GM18867 (cell line): ENCODE data around the gene DLEC1.
"Not testable (repeated sequence)": the region's sequence is repeated elsewhere in the genome, so short reads cannot be mapped to it uniquely, and the experiment has no call there.

Experiments
- ATAC-seq: cut with Tn5 transposase; IDR thresholded peaks from one replicate; pipeline ENCODE4 v1.9.1; 2021; ENCODE audit warnings: mild to moderate bottlenecking, moderate library complexity; ENCODE audit not compliant: unreplicated experiment

DLEC1 gene

DNA sequence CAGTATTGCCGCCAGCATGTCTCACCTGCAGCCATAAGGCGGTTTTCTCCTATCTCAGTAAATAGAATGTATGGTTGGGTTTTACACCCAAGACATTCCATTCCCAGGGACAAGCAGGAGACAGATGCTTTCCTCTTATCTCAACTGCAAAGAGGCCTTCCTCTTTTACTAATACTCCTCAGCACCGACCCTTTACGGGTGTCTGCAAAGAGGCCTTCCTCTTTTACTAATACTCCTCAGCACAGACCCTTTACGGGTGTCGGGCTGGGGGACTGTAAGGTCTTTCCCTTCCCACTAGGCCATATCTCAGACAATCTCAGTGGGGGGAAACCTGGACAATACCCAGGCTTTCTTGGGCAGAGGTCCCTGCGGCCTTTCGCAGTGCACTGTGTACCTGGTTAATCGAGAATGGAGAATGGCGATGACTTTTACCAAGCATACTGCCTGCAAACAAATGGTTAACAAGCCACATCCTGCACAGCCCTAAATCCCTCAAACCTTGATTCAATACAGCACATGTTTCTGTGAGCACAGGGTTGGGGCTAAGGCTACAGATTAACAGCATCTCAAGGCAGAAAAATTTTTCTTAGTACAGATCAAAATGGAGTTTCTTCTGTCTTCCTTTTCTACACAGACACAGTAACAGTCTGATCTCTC is 96.7 kb downstream of the DLEC1 start:
- not testable (repeated sequence) for ATAC-seq

DNA sequence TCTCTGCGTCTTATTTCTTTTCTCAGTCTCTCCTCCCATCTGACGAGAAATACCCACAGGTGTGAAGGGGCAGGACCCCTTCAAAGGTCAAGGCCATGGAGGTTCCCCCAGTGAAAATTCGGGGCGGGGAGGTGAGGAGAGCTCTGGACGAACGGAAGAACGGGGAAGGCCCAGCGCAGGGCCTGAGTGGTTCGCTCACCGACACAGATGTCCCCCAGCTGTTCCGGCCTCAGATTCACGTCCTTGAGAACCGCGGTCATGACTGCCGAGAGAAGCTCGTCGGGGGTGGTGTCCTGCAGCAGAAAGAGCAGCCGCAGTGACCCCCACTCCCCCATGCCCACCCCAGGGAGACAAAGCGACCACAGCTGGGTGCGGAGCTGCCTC is 97.4 kb downstream of the DLEC1 start:
- ATAC-seq, result no peak

DNA sequence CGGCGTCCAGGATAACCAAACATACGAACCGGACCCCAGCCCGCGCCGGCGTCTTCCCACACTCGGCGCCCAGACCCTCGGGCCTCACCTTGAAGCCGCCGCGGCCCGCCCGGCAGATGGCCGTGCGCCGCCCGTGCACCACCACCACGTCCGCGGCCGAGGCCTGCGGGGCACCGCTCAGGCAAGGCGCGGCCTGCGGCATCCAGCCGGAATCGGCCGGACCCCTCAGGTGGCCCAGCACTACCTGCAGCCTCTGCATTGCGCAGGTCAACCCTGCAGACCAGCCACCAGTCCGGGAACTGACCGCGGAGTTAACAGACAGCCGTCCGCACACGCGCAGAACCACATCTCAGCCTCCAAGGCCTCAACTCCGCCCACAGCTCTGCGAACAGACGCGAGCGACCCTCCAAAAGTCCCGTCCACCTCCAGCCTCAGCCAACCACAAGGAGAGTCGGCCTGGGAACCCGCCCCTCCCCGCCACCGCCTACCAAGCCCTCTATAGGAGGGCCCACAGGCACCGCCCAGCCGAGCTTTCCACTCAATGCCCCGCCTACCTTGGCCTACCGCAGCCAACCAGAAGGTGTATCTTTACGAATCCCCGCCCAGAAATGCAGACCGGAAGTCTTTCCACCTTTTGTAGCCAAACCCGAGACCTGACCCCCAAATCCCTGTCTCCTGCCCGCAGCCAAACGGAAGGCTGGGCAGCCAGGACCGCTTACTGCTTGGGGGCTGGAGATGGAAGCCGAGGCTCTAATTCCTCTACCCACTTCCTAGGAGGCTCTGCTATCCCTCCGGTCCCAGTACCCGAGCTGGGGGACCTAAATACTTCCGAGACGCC is 98.0 kb downstream of the DLEC1 start, which contains the start of gene ACAA1:
TSS of gene ACAA1 (minus strand) at position 351 of the 838 bp plus-strand sequence. CDS start at position 259, 92 bp downstream.
- peak; percentile 90 for ATAC-seq

DNA sequence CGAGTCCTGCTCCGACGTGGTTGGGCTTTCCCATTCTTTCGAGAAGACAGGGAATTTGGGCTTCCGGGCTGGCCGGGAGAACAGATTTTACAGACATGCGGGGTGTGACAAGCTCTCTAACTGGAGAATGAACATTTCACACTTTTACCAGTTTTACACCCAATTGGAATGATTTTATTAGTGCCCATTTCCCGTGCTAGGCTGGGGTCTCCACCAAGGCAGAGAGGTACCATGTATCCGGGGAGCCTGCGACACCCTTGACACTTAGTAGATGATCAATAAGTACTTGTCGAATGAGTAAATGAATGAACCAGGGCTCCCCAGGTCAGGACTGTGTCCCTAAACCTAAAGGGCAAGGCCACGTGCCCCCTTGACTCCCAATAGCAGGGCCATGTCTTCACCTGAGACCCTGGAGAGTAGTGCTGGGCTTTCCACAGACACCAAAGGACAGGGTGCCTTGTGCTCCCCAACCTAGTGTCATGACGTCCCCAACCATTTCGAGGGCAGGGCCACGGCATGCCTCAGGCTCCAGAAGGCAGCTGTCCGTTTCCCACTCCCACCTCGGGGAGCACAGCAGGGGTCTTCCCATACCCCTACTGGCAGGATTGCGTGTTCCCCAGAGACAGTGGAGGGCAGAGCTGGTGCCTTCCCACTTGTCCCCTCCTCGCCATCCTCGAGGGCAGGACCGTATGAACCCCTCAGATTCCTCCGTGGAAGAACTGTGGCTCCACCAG is 98.8 kb downstream of the DLEC1 start:
- no peak for ATAC-seq

DNA sequence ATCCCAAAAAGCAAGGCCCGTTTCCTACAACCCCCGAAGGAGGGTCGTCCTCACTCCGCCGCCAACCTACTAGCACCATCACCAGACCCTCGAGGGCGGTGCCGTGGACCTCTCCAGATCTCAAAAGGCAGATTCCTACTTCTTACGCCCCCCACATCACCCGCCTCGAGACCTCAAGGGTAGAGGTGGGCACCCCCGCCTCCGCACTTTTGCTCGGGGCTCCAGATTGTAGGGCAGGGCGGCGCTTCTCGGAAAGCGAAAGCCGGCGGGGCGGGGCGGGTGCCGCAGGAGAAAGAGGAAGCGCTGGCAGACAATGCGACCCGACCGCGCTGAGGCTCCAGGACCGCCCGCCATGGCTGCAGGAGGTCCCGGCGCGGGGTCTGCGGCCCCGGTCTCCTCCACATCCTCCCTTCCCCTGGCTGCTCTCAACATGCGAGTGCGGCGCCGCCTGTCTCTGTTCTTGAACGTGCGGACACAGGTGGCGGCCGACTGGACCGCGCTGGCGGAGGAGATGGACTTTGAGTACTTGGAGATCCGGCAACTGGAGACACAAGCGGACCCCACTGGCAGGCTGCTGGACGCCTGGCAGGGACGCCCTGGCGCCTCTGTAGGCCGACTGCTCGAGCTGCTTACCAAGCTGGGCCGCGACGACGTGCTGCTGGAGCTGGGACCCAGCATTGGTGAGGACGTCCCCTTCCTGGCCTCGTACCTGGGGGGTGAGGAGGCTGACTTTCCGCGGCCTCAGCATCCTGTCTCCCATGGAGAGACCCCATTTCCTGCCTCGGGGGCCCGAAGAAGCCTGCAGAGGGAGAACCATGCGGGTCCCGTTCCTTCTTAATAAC is 99.6 kb downstream of the DLEC1 start, which contains the start of gene MYD88:
TSS of gene MYD88 (plus strand) at position 313 of the 842 bp plus-strand sequence. CDS start at position 353, 40 bp downstream.
- ATAC-seq, result peak; percentile 49

DNA sequence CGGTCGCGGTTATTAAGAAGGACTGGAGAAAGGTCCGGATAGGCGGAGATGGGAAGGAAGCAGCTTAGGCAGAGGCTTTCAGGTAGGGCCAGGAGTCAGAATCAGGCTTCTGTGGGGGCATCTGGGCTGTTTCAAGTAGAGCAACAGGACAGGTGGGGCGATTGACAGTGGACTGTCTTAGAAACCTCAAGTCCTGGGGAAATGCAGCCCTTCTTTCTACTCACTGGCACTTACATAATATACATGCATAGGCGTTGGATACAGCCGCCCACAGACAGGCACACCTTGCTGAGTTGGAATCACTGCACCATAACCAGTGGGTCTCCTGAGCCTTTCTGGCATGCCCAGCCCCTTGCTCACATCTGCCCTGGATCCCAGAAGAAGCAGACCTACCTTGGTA is 100.2 kb downstream of the DLEC1 start:
- ATAC-seq, result no peak

DNA sequence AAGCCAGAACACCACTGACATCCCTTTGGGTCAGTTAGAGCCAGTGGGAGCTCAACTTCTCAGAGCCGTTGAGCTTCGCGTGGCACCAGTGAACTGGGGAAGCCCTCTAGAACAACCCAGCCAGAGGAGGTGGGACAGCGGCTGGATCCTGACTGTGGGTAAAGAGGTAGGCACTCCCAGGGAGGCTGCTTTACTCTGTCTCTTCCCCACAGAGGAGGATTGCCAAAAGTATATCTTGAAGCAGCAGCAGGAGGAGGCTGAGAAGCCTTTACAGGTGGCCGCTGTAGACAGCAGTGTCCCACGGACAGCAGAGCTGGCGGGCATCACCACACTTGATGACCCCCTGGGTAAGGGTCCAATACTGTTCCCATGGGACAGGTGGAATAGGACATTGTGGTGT is 100.6 kb downstream of the DLEC1 start:
- ATAC-seq, result no peak

DNA sequence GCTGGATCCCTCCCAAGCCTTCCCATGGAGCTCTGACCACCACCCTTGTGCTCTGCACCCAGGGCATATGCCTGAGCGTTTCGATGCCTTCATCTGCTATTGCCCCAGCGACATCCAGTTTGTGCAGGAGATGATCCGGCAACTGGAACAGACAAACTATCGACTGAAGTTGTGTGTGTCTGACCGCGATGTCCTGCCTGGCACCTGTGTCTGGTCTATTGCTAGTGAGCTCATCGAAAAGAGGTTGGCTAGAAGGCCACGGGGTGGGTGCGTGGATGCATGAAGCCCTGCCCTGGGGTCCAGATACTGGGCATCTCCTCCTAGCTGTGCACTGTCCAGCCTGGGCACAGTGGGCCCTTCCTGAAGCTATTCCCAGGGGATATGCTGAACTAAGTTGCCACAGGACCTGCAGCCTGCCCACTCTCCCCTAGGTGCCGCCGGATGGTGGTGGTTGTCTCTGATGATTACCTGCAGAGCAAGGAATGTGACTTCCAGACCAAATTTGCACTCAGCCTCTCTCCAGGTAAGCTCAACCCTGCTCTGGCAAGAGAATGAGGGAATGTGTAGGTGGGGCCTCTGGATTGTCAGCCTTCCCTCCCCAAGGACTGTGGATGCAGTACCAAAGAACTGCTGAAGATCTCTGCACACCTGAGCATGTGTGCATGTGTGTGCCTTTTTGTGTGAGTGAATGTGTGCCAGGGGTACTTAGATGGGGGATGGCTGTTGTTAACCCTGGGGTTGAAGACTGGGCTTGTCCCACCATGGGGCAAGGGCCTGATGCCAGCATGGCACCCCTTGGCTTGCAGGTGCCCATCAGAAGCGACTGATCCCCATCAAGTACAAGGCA is 101.5 kb downstream of the DLEC1 start:
- ATAC-seq, result no peak

DNA sequence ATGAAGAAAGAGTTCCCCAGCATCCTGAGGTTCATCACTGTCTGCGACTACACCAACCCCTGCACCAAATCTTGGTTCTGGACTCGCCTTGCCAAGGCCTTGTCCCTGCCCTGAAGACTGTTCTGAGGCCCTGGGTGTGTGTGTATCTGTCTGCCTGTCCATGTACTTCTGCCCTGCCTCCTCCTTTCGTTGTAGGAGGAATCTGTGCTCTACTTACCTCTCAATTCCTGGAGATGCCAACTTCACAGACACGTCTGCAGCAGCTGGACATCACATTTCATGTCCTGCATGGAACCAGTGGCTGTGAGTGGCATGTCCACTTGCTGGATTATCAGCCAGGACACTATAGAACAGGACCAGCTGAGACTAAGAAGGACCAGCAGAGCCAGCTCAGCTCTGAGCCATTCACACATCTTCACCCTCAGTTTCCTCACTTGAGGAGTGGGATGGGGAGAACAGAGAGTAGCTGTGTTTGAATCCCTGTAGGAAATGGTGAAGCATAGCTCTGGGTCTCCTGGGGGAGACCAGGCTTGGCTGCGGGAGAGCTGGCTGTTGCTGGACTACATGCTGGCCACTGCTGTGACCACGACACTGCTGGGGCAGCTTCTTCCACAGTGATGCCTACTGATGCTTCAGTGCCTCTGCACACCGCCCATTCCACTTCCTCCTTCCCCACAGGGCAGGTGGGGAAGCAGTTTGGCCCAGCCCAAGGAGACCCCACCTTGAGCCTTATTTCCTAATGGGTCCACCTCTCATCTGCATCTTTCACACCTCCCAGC is 102.4 kb downstream of the DLEC1 start:
- ATAC-seq, result no peak

DNA sequence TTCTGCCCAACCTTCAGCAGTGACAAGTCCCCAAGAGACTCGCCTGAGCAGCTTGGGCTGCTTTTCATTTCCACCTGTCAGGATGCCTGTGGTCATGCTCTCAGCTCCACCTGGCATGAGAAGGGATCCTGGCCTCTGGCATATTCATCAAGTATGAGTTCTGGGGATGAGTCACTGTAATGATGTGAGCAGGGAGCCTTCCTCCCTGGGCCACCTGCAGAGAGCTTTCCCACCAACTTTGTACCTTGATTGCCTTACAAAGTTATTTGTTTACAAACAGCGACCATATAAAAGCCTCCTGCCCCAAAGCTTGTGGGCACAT is 102.9 kb downstream of the DLEC1 start:
- ATAC-seq, result no peak

DNA sequence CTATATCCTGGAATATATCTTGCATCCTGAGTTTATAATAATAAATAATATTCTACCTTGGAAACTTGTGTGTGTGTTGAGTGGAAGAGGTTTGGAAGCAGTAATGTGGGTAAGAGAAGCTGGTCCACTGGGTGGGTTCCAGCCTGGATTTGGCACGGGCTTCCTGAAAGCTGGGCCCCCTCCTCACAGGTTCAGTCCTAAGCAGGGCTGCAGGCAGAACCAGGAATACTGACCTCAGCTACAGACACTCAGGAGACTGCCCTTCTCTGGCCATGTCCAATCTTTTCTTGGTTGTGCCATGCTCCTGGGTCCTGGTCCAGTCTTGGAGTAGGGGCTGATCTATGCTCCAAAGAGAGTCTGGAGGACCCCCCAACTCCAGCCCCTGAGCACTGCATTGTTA is 104.0 kb downstream of the DLEC1 start:
- no peak for ATAC-seq

DNA sequence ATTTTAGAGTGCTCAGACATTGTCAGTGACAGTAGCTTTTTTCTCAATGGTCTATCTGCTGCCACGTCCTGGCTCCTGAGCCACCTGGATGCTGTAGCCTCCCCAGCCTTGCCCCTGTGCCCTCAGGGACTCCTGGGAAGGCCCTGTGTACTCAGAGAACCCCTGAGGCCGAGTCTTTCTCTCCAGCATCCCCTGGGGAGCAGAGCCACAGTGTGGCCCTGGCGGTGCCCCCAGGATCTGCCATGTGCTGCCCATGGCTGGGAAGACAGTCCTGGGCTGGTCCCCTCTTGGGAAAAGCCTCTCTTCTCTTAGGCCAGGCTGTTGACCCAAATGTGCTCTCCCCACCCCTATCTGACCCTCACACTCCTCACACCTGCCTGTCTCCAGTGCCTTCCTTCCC is 104.5 kb downstream of the DLEC1 start:
- ATAC-seq, result no peak

DNA sequence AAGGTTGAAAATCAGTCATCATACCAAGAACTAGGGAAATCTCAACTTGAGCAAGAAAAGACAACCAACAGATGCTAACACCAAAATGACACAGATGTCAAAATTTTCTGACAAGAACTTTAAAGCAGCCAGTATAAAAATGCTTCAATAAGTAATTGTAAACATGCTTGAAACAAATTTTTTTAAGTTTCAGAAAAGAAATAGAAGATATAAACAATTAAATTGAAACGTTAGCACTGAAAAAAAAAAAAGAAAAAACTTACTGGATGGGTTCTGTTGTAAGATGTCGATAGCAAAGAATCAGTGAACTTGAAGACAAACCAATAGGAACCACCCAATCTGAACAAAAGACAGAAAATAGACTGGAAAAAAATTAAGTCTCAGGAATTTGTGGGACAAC is 107.5 kb downstream of the DLEC1 start:
- no peak for ATAC-seq

DNA sequence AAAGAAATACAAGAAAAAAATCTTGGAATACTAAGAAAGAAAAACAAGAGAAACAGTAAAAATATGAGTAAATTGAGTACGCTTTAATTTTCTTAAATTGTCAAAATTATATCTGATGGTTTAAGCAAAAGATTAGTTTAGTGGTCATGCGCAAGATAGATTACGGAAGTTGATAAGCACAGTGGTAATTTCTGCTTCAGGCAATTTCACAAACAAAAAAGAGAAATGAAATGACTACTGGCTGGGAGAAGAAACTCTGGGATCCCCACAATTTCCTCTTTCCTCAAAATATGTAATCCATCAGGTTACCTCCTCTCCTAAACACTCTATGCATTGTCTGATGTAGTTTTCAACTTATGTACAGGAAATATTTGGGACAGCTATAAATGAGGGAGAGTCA is 108.4 kb downstream of the DLEC1 start:
- ATAC-seq, result no peak

DNA sequence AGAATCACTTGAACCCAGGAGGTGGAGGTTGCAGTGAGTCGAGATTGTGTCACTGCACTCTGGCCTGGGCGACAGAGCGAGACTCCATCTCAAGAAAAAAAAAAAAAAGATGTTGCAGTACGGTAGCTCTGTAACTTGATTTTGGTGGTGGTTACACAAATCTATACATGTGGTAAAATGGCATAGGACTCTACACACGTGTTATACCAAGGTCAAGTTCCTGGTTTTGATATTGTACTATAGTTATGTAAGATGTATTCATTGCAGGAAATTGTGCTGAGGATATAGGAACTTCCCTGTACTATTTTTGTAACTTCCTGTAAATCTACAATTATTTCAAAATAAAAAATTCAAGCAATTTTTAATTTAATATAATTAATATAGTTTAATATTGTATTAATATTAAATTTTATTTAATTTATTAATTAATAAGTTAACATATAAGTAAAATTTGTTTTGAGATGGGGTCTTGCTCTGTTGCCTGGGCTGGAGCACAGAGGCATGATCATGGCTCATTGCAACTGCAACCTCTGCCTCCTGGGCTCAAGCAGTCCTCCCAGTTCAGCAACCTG is 109.4 kb downstream of the DLEC1 start:
- ATAC-seq, result no peak

DNA sequence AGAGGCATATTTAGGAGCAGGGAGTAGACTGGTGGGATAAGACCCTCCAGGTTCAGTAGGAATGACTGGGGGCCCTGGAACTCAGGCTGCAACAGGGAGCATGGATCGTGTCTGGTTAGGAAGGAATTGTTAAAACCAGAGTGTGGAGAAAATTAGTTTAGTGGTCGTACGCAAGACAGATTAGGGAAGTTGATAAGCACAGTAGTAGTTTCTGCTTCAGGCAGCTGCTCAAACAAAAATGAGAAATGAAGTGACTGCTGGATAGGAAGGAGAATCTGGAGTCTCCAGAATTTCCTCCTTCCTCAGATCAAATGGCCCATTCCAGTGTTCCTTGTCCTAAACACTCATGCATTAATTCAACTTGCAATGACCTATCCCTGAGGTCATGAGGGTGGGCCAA is 110.7 kb downstream of the DLEC1 start:
- no peak for ATAC-seq

DNA sequence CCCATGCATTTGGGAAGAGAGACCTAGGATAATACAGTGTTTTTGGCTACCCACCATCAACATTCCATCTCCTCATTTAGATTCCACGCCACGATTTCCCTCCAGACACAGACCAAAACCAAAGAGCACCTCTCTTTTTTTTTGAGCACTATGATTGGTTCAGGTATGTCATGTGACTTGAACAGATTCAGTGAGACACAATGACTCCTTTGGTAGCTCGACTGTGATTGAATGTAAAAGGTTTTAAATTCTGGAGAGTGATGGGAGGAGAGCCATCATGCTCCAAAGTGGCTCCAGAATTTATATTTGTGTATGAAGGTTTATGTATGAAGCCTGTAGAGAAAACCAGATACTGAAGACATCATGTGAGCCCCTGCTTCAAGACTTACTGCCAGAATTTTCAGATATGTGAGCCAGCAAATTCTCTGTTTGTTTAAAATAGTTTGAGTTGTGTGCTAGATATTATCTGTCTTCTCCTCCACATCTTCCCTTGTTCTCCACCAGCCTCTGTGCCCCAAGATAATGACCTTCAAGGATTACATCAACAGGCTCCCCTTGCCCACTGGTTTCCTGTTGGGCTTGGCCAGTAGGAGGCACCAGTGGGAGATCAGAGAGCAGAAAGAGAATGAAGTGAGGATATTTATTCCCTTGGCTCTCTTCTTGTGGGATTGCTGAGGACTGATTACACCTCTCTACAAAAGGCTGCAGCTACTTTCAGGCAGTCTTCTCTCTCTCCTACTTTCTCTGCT is 111.9 kb downstream of the DLEC1 start:
- no peak for ATAC-seq

DNA sequence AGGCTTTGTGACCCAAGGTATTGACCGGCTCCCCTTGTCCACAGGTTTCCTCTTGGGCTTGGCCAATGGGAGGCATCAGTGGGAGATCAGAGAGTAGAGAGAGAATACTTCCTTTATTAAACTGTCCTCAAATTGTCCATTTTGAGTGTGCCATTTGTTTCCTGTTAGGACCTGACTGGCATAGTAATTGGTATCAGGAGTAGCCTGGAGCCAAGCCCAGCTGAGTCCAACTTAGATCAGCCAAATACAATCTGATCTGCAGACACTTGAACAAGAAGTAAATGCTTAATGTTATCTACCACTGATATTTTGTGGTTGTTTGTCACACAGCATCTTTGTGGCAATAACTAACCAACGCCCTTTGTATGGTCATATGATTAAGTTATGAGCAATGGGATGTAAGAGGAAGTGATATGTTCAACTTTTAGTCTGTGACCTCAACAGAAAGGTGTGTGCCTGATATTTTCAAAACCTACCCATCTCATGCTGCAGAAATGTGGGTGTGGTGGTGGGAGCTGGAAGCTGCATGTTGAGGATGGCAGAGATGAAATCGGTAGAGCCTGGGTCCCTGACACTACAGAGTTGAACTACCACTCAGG is 112.8 kb downstream of the DLEC1 start:
- ATAC-seq, result no peak
